DMS79 (cell line): Measurements from ENCODE around the gene USP31.
A peak's percentile ranks its signal among the peaks of the same experiment; 100 is the strongest.

Source experiments
- DNase-seq: peaks from one replicate; lab custom pipeline; 2025; lab: John Stamatoyannopoulos, UW

Gene USP31, protein sequence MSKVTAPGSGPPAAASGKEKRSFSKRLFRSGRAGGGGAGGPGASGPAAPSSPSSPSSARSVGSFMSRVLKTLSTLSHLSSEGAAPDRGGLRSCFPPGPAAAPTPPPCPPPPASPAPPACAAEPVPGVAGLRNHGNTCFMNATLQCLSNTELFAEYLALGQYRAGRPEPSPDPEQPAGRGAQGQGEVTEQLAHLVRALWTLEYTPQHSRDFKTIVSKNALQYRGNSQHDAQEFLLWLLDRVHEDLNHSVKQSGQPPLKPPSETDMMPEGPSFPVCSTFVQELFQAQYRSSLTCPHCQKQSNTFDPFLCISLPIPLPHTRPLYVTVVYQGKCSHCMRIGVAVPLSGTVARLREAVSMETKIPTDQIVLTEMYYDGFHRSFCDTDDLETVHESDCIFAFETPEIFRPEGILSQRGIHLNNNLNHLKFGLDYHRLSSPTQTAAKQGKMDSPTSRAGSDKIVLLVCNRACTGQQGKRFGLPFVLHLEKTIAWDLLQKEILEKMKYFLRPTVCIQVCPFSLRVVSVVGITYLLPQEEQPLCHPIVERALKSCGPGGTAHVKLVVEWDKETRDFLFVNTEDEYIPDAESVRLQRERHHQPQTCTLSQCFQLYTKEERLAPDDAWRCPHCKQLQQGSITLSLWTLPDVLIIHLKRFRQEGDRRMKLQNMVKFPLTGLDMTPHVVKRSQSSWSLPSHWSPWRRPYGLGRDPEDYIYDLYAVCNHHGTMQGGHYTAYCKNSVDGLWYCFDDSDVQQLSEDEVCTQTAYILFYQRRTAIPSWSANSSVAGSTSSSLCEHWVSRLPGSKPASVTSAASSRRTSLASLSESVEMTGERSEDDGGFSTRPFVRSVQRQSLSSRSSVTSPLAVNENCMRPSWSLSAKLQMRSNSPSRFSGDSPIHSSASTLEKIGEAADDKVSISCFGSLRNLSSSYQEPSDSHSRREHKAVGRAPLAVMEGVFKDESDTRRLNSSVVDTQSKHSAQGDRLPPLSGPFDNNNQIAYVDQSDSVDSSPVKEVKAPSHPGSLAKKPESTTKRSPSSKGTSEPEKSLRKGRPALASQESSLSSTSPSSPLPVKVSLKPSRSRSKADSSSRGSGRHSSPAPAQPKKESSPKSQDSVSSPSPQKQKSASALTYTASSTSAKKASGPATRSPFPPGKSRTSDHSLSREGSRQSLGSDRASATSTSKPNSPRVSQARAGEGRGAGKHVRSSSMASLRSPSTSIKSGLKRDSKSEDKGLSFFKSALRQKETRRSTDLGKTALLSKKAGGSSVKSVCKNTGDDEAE (N-terminal part only)

DNA sequence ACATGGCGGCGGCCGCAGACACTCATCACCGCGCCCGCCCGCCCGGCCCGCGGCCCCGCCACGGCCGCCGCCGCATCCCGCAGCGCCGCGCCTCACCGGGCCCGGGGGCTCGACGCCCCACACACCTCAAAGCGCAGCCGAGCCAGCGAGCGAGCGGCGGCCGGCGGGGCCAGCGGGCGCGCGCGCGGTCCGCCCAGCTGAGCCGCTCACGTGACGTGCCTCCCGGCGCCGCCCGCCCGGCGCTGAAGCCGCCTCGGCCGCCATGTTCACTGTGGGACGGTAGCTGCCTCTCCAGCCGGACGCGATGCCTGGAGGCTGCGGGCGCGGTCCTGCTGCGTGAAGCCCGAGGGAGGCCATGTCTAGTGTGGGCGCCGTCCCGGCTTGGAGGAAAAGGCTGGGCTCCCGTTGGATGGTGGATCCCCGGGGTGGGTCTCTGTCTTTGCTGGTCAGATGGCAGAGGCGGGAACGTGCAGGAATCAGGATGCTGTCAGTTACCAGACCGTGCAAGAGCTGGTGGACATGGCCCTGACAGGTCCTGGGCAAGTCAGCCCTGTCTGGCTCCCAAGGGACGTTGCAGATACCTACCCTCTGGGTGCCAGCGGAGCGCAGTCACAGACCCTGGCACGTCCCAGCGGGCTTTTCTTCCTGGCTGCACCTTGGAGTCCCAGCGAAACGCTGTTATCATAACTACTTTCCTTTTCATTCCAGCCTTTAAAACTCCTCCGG, at the start of gene USP31:
Gene USP31 (minus strand): TSS at position 186 of the 726 bp plus-strand sequence. CDS start 182 bp downstream, at position 4.
- DNase-seq = peak; percentile 89

GRCh38 chr16:23196539-23196938, 47.3 kb upstream of the USP31 start:
- no peak for DNase-seq

- DNase-seq = no peak
Observed at GRCh38 chr16:23195366-23195978, 46.2 kb upstream of the USP31 start.

DNA sequence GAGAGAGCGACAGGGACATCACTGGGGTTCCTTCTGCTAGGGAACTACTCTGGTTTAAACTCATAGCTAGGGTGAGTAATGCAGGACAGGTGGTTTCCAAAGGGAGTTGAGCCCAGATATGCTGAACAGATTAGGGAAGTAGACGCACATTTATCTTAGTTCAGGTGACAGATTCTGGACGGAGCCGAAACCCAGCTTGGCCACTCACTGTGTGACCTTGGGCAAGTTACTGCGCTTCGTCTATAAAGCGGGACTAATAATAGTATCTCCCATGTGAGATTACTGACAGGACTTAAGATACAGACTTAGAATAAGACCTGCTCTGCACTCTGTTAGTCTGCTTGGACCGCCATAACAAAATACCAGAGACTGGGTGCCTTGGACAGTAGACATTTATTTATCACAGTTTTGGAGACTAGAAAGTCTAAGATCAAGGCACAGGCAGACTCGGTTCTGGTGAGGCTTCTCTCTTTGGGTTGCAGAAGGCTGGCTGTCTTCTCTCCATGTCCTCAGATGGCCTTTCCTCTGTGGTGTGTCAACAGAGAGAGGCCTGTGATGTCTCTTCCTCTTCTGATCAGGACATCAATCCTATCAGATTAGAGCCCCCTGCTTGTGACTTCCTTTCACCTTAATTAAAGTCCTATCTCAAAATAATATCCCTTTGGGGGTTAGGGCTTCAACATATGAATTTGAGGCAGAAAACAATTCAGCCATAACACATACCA, 45.4 kb upstream of the USP31 start:
- no peak for DNase-seq

DNA sequence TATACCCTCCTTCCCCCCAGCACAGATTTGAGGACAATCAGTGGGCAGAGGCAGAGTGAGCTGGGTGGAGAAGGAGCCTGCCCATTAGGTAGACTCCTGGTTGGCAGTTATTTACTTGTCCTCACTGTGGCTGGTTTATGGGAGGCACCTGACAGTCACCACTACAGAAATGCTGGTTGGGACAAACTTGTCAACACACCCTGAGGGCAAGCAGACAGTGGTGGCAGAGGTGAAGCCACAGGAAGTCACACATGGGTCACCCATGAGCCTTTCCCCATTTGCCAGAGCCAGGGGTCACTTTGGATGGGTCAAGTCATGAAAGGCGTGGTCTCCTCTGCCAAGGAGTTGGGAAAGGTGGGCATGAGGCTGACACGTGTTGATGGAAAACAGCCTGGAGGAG, 39.7 kb upstream of the USP31 start:
- no peak for DNase-seq

GRCh38 chr16:23187341-23187740, 38.1 kb upstream of the USP31 start:
- DNase-seq = no peak

GRCh38 chr16:23186171-23186570, 36.9 kb upstream of the USP31 start:
- DNase-seq = no peak

- DNase-seq = no peak
Observed at GRCh38 chr16:23185656-23186055, 36.4 kb upstream of the USP31 start.

DNA sequence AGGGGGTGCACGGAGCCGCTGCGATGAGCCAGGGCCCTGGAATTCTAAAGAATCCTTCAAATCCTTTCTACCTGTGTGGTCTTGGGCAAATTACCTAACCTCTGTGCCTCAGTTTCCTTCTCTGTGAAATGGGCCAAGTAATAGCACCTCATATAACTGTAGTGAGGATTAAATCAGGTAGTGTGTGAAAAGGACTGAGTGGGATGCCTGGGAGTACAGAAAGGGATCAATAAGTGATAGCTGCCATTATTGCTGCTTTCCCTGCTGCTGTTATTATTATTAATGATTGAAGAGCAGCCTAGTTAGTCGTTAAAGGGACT, 34.3 kb upstream of the USP31 start:
- DNase-seq = no peak

DNA sequence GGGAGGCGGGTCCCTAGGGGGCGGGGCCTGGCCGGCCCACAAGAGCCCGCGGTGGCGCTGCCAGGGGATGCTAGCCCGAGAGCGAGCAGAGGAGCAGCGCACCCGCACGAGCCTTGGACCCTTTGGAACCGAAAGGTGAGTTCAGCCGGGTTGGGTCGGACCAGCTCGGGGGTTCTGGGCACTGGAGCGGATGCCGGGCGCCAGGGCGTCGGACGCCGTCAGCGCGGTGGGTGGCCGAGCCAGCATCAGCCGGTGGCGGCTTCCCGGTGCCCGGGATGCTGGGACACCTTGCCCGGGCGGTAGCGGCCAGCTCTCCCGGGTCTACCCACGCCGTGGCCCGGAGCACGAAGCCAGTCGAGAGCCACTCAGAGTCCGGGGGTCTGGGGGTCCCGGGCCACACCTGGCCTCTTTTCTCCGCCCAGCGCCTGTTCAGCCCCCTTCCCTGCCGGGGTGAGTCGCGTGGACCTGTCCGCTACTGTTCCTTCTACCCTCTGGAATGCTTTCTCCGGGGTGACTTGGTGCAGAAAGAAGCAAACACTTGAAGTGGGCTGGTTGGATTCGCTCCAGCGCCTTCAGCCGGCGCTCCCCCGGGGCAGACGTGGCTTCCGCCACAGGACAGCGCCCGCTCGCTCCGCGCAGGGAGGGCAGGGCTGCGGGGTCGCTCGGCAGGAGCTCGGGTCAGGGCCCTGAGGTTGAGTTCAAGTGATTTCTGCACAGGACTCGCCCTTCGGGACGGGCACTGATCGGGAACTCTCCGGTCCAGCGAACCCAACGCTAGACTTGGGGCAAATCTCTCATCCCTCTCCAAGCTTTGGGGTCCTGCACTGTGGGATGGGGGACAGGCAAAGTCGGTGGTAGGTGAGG, 33.7 kb upstream of the USP31 start, which contains the start of gene SCNN1G:
Gene SCNN1G (plus strand): TSS at position 67 of the 864 bp plus-strand sequence. CDS start 3,527 bp downstream, outside the sequence.
- DNase-seq = peak; percentile 76

DNA sequence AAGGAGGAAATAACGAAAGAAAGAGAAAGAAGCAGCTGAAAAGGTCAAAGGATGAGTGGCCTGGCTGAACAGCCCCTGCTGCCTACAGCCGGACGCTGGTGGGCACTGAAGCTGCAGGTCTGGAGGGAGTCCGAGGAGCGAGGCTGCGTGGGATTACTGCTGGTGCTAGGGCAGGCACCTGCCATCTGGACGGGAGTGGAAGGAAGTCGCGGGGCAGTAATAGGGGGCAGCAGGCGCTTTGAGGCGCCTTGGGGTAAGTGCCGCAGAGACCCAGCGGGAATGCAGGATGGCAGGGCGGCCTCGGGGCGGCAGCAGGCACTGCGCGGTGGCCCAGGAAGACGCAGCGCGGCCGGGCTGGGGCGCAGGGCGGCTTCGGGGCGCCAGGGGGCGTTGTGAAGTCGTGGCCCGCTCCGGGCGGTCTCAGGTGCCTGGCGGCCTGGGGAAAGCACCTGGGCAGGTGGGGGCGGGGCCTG, 33.0 kb upstream of the USP31 start:
- DNase-seq = peak; percentile 63

GRCh38 chr16:23181506-23181905, 32.3 kb upstream of the USP31 start:
- no peak for DNase-seq

- DNase-seq = no peak
Observed at GRCh38 chr16:23175651-23176050, 26.4 kb upstream of the USP31 start.

DNA sequence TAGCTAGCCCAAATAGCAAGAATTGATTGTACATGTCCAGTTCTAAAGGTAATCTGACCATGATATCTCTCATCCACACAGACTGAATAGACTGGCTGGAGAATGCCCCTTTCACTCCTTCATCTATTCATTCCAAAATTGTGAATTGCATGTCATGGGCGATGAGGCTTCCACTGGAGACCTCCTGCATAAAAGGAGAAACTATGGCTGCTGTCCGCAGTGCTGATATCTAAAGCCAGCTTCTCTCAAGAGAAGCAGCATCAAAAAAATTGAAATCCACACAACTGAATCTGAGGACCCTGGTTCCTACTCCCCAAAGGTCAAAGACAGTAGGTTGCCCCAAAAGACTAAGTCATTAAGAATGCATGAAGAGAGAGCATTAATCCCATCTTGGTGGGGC, 25.4 kb upstream of the USP31 start:
- no peak for DNase-seq

- DNase-seq = no peak
Observed at GRCh38 chr16:23172994-23173393, 23.7 kb upstream of the USP31 start.

DNA sequence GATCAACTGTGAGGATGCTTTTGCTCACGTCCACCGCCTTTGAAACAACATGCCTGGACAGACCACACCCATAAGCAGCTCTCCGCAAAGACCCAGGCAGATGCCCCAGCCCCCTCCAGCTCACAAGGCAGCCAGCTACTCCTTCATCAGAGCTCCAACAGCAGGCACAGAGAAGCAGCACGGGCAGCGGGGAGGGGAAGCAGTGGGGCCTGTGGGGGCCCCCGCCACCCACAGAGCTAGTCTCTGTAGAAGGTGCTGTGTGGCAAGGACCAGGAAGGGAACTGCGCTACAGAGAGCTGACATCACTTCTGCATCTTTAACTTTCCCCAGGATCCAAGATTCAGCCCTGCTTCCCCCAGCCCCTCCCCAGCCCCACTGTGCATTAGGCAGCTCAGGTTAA, 23.3 kb upstream of the USP31 start:
- DNase-seq = no peak

GRCh38 chr16:23164736-23165135, 15.5 kb upstream of the USP31 start:
- DNase-seq = no peak

GRCh38 chr16:23163921-23164320, 14.7 kb upstream of the USP31 start:
- DNase-seq = no peak

GRCh38 chr16:23160574-23160973, 11.3 kb upstream of the USP31 start:
- DNase-seq = peak; percentile 74
